Measurements from ENCODE around the gene DDX52.
A peak's percentile ranks its signal among the peaks of the same experiment; 100 is the strongest.
"Not testable (repeated sequence)": the region's sequence is repeated elsewhere in the genome, so short reads cannot be mapped to it uniquely, and the experiment has no call there.

The DDX52 gene

GRCh38 chr17:37643118-37643766 lies at the start of gene DDX52:
TSS of gene DDX52 (minus strand) at chr17:37643446. CDS start at chr17:37643420, 26 bp downstream.
- H3K27ac ChIP-seq = peak within 1 kb of the TSS; percentile 91
- TF ChIP-seq CTCF (conservative IDR thresholded peaks at IDR 0.05) = no peak; the same call in 1 of the 2 replicates

- H3K27ac ChIP-seq = no peak overlapping the region
- TF ChIP-seq CTCF (conservative IDR thresholded peaks at IDR 0.05) = no peak
Observed at GRCh38 chr17:37691807-37692206, 48.6 kb upstream of the DDX52 start.

- no peak overlapping the region for H3K27ac ChIP-seq
- no peak for TF ChIP-seq CTCF (conservative IDR thresholded peaks at IDR 0.05)
Observed at GRCh38 chr17:37689317-37689716, 46.1 kb upstream of the DDX52 start.

- TF ChIP-seq CTCF (conservative IDR thresholded peaks at IDR 0.05) = no peak
- H3K27ac ChIP-seq = no peak overlapping the region
Observed at GRCh38 chr17:37683454-37683984, 40.3 kb upstream of the DDX52 start.

GRCh38 chr17:37682007-37682406 lies 38.8 kb upstream of the DDX52 start:
- TF ChIP-seq CTCF (conservative IDR thresholded peaks at IDR 0.05) = no peak
- no peak overlapping the region for H3K27ac ChIP-seq

- not testable (repeated sequence) for H3K27ac ChIP-seq
Observed at GRCh38 chr17:37679995-37680394, 36.7 kb upstream of the DDX52 start.

GRCh38 chr17:37678036-37678435 lies 34.8 kb upstream of the DDX52 start:
- no peak overlapping the region for H3K27ac ChIP-seq
- no peak for TF ChIP-seq CTCF (conservative IDR thresholded peaks at IDR 0.05)

- no peak for TF ChIP-seq CTCF (conservative IDR thresholded peaks at IDR 0.05)
- no peak overlapping the region for H3K27ac ChIP-seq
Observed at GRCh38 chr17:37677021-37677420, 33.8 kb upstream of the DDX52 start.
